ENCODE results near the gene PIANP. TPM values are rescaled to one million over a fixed set of nuclear protein-coding genes. Genes with fewer than 3 reads are reported as not detected.

PIANP gene
- total RNA-seq, 1 experiment from 2014 or later, result not detected

GRCh38 chr12:6662906-6663742, 37.5 kb downstream of the PIANP start, which contains the start of gene ING4 (continued):
- no peak for TF ChIP-seq JUND (IDR thresholded peaks at IDR 0.05)
- TF ChIP-seq MAX (IDR thresholded peaks at IDR 0.05), result peak; percentile 86
- TF ChIP-seq ELF1 (IDR thresholded peaks at IDR 0.05; ENCODE audit: borderline replicate concordance, low read depth), result peak; percentile 100
- no peak for TF ChIP-seq POLR2A (IDR thresholded peaks at IDR 0.05; ENCODE audit: borderline replicate concordance, extremely low read depth, insufficient read depth, insufficient read length)
- TF ChIP-seq ZFX (IDR thresholded peaks at IDR 0.05), result no peak

- ChIA-PET POLR2A (no interaction called here), CTCF (no interaction called here), RAD21 (ENCODE audit: low non-redundant PET in 1 of 2, low total read pairs in 2 of 2, uncharacterized antibody in 2 of 2, unreplicated experiment in 2 of 2) (no interaction called here)
- Histone ChIP-seq H3K36me3 (ENCODE audit: control insufficient read depth in 1 of 2, insufficient read depth in 2 of 2, low read length in 2 of 2) (peaks cover 2 to 6% of the 10 kb centered on the region in 2 experiments; a peak in 2 of 4 replicates), H3K4me3 (replicated peaks in 1 of 2; ENCODE audit: low read depth in 1 of 2, low read length in 2 of 2) (peak overlapping the region; percentile 68 to 91), H2AFZ (ENCODE audit: low read depth, low read length, poor library complexity, severe bottlenecking) (no peak overlapping the region), H3K27me3 (ENCODE audit: insufficient read depth, low read length) (no peaks in the 10 kb centered on the region), H3K9me2 (ENCODE audit: insufficient read depth) (no peaks in the 10 kb centered on the region), H3K4me1 (ENCODE audit: control insufficient read depth in 1 of 2, insufficient read depth in 2 of 2, low read length in 2 of 2) (peaks cover 10 to 14% of the 10 kb centered on the region in 2 experiments; a peak in 3 of 4 replicates), H3K9ac (ENCODE audit: low read length) (peak overlapping the region; percentile 68), H3K79me2 (ENCODE audit: insufficient read depth, low read length) (peaks cover 6% of the 10 kb centered on the region; the same call in 1 of the 2 replicates), H3K9me3 (ENCODE audit: control insufficient read depth in 1 of 2, insufficient read depth in 1 of 2, low read depth in 1 of 2, low read length in 2 of 2) (no peaks in the 10 kb centered on the region), H3K27ac (ENCODE audit: low read depth, low read length) (peak overlapping the region; percentile 25; the same call in 1 of the 2 replicates), H4K20me1 (ENCODE audit: insufficient read depth) (no peaks in the 10 kb centered on the region), H3K4me2 (ENCODE audit: low read length) (peak overlapping the region; percentile 81)
- peak; percentile 65 for ATAC-seq
- DNase-seq (ENCODE audit: low read depth, low spot score), result no peak
- TF ChIP-seq EGR1 (IDR thresholded peaks at IDR 0.05; ENCODE audit: low read depth), result no peak
- TF ChIP-seq SIN3A (IDR thresholded peaks at IDR 0.05; ENCODE audit: low read depth), result 0 out of 2 replicates have a peak, but pooled peaks have one; percentile 18
- intact Hi-C loops (cut with micrococcal nuclease), result loop anchor here (2.0 kb wide), 2 partner anchors 26 to 56 kb away; partner anchors contain the start of genes CHD4 and ZNF384
- TSS peak; percentile 79 for BruUV-seq (replicated peaks)
Measured at GRCh38 chr12:6662602-6662905, 38.1 kb downstream of the PIANP start.

GRCh38 chr12:6653987-6654386, 46.6 kb downstream of the PIANP start:
- Histone ChIP-seq H4K20me1 (ENCODE audit: insufficient read depth) (no peaks in the 10 kb centered on the region), H3K9me3 (ENCODE audit: control insufficient read depth in 1 of 2, insufficient read depth in 1 of 2, low read depth in 1 of 2, low read length in 2 of 2) (no peaks in the 10 kb centered on the region), H3K4me1 (ENCODE audit: control insufficient read depth in 1 of 2, insufficient read depth in 2 of 2, low read length in 2 of 2) (no peaks in the 10 kb centered on the region), H3K4me2 (ENCODE audit: low read length) (no peak overlapping the region), H2AFZ (ENCODE audit: low read depth, low read length, poor library complexity, severe bottlenecking) (no peak overlapping the region), H3K36me3 (ENCODE audit: control insufficient read depth in 1 of 2, insufficient read depth in 2 of 2, low read length in 2 of 2) (peaks cover 9 to 10% of the 10 kb centered on the region in 2 experiments; a peak in 2 of 4 replicates), H3K4me3 (replicated peaks in 1 of 2; ENCODE audit: low read depth in 1 of 2, low read length in 2 of 2) (no peak overlapping the region), H3K9me2 (ENCODE audit: insufficient read depth) (no peaks in the 10 kb centered on the region), H3K27ac (ENCODE audit: low read depth, low read length) (no peak overlapping the region), H3K27me3 (ENCODE audit: insufficient read depth, low read length) (no peaks in the 10 kb centered on the region), H3K79me2 (ENCODE audit: insufficient read depth, low read length) (no peaks in the 10 kb centered on the region), H3K9ac (ENCODE audit: low read length) (no peak overlapping the region)
- DNase-seq (ENCODE audit: low read depth, low spot score) (no peak), ATAC-seq (no peak)
- ChIA-PET POLR2A (no interaction called here), CTCF (no interaction called here), RAD21 (ENCODE audit: low non-redundant PET in 1 of 2, low total read pairs in 2 of 2, uncharacterized antibody in 2 of 2, unreplicated experiment in 2 of 2) (no interaction called here)
- intact Hi-C loops (cut with micrococcal nuclease), result no loop called here
- no TSS peak for BruUV-seq (replicated peaks)
- TF ChIP-seq JUND (IDR thresholded peaks at IDR 0.05) (no peak), YY1 (IDR thresholded peaks at IDR 0.05; ENCODE audit: extremely low read depth, insufficient replicate concordance, low read depth, low read length) (no peak), SP1 (IDR thresholded peaks at IDR 0.05; ENCODE audit: low read depth) (no peak), CEBPB (IDR thresholded peaks at IDR 0.05; ENCODE audit: low read depth) (no peak), ATF3 (IDR thresholded peaks at IDR 0.05) (no peak), ELF1 (IDR thresholded peaks at IDR 0.05; ENCODE audit: borderline replicate concordance, low read depth) (no peak), CBX3 (IDR thresholded peaks at IDR 0.05; ENCODE audit: low read depth) (no peak), POLR2A (IDR thresholded peaks at IDR 0.05; ENCODE audit: borderline replicate concordance, extremely low read depth, insufficient read depth, insufficient read length) (no peak), FOSL1 (IDR thresholded peaks at IDR 0.05; ENCODE audit: low read depth) (no peak), RAD21 (IDR thresholded peaks at IDR 0.05; ENCODE audit: low read depth) (no peak), REST (IDR thresholded peaks at IDR 0.05; ENCODE audit: low read depth) (no peak), ZNF274 (IDR thresholded peaks at IDR 0.05; ENCODE audit: low read depth, low read length) (no peak)
